Neural progenitor cell (in vitro differentiated cells): ENCODE results near the gene PTPRN2.

Experiments used
- CTCF ChIP-seq: fragments of 200-600 bp; sonication (generic); IDR thresholded peaks from 2 replicates; pipeline ENCODE4 v1.5.1; 2017; ENCODE audit warnings: antibody characterized with exemption, mild to moderate bottlenecking
- EZH2 ChIP-seq: fragments of 200-600 bp; sonication (generic); IDR thresholded peaks from 2 replicates; pipeline ENCODE4 v1.6.1; 2017; ENCODE audit warnings: antibody characterized with exemption, mild to moderate bottlenecking, moderate library complexity

- TF ChIP-seq CTCF (no peak), EZH2 (no peak)
These were observed 736.9 kb downstream of the PTPRN2 start for GRCh38 chr7:157850481-157851444.
